Mammary epithelial cell (primary cell): ENCODE results near the gene SH3RF3.

Source experiments
- EZH2 ChIP-seq: IDR thresholded peaks from 2 replicates; pipeline ENCODE4 v1.6.1; 2012; ENCODE audit warnings: low read length, inconsistent platforms, borderline replicate concordance
- TF ChIP-seq, protein P1 (sequence below), 2 donors: IDR thresholded peaks in 1 of 2; conservative IDR thresholded peaks in 1 of 2; 2 replicates each; pipeline ENCODE4 v1.5.1; 2011 to 2012; ENCODE audit warnings: inconsistent platforms in 2 of 2, low read length in 2 of 2, mild to moderate bottlenecking in 2 of 2, control low read depth in 1 of 2, low read depth in 1 of 2; ENCODE audit not compliant: insufficient read depth in 1 of 2; ENCODE audit errors: extremely low read depth in 1 of 2

DNA sequence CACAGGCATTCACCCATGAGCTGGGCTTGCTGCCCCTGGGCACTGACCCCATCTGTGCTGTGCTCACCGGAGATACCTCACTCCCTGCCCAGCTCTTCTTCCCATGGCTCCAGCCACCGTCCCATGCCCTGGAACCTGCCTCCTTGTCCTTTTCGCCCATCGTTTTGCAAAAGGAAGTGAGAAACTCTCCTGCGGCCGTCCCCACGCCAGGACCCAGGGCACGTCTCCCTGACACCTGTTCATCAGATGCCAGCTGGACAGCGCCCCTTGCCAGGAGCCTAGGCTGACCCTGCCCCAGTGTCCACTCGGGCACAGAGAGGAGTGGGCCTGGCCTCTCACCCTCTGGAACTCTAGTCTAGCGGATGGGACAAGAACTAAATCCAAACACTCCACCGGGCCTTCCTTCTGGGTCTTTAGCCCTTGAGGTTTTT, 246.1 kb downstream of the SH3RF3 start:
- TF ChIP-seq, protein P1, sequence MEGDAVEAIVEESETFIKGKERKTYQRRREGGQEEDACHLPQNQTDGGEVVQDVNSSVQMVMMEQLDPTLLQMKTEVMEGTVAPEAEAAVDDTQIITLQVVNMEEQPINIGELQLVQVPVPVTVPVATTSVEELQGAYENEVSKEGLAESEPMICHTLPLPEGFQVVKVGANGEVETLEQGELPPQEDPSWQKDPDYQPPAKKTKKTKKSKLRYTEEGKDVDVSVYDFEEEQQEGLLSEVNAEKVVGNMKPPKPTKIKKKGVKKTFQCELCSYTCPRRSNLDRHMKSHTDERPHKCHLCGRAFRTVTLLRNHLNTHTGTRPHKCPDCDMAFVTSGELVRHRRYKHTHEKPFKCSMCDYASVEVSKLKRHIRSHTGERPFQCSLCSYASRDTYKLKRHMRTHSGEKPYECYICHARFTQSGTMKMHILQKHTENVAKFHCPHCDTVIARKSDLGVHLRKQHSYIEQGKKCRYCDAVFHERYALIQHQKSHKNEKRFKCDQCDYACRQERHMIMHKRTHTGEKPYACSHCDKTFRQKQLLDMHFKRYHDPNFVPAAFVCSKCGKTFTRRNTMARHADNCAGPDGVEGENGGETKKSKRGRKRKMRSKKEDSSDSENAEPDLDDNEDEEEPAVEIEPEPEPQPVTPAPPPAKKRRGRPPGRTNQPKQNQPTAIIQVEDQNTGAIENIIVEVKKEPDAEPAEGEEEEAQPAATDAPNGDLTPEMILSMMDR (conservative IDR thresholded peaks at IDR 0.05 in 1 of 2, IDR thresholded peaks at IDR 0.05 in 1 of 2; ENCODE audit: extremely low read depth in 1 of 2, insufficient read depth in 1 of 2, low read depth in 1 of 2, low read length in 2 of 2), result no peak
- TF ChIP-seq EZH2, result no peak
